B cell (primary cell): ENCODE results near the gene ATG12. TPM values are rescaled to one million over a fixed set of nuclear protein-coding genes. Genes with fewer than 3 reads are reported as not detected.

Experiments used
- ATAC-seq: fragments of 200-7000 bp; cut with Tn5 transposase; one replicate; pipeline ENCODE4 v1.10.0; 2021; ENCODE audit warnings: low read depth, mild to moderate bottlenecking, moderate number of reproducible peaks, moderate library complexity
- CTCF ChIA-PET: fragments of 350-600 bp; sonication (Branson Sonifier 250); formaldehyde crosslinking; loops from one replicate; lab custom pipeline; 2021; ENCODE audit warnings: antibody characterized with exemption, inconsistent platforms; lab: Charles Lee
- POLR2A ChIA-PET: fragments of 350-600 bp; sonication (Branson Sonifier 250); formaldehyde crosslinking; loops from one replicate; lab custom pipeline; 2021; ENCODE audit warnings: antibody characterized with exemption; lab: Charles Lee
- DNase-seq: peaks from one replicate; pipeline ENCODE4 v3.0.0; 2013
- H2AFZ ChIP-seq: 2 replicates; pipeline ENCODE4 v1.6.1; 2012; ENCODE audit warnings: mild to moderate bottlenecking, low read depth, low read length; ENCODE audit not compliant: insufficient read depth, poor library complexity, severe bottlenecking
- H3K27ac ChIP-seq, 2 donors: 1 replicate in 1 of 2; 2 replicates in 1 of 2; pipeline ENCODE4 v1.5.1; 2012 to 2013; ENCODE audit warnings: low read length in 2 of 2, mild to moderate bottlenecking in 2 of 2, moderate library complexity in 1 of 2
- H3K27me3 ChIP-seq, 4 experiments: fragments of 200-600 bp in 1 of 4; sonication (generic) in 1 of 4; replicated peaks in 1 of 4; 1 replicate in 2 of 4; 2 replicates in 2 of 4; pipeline versions ENCODE4 v1.6.1 to v1.7.0; 2013 to 2016; ENCODE audit warnings: low read length in 3 of 4, mild to moderate bottlenecking in 2 of 4, mixed read lengths in 1 of 4, moderate library complexity in 1 of 4; ENCODE audit not compliant: insufficient read depth in 4 of 4, control insufficient read depth in 3 of 4; ENCODE audit errors: control extremely low read depth in 1 of 4
- H3K36me3 ChIP-seq, 2 experiments: replicated peaks in 1 of 2; 1 replicate in 1 of 2; 2 replicates in 1 of 2; pipeline versions ENCODE4 v1.6.1 to v1.7.1; 2013; ENCODE audit warnings: low read length in 1 of 2; ENCODE audit not compliant: insufficient read depth in 2 of 2, control insufficient read depth in 1 of 2; ENCODE audit errors: control extremely low read depth in 1 of 2, extremely low read depth in 1 of 2
- H3K4me1 ChIP-seq, 2 donors: fragments of 200-600 bp in 1 of 2; sonication (generic) in 1 of 2; 1 replicate in 1 of 2; 2 replicates in 1 of 2; pipeline versions ENCODE4 v1.5.1 to v1.6.1; 2013 to 2017; ENCODE audit warnings: low read length in 2 of 2; ENCODE audit not compliant: control insufficient read depth in 2 of 2, insufficient read depth in 2 of 2
- H3K4me2 ChIP-seq: replicated peaks from 2 replicates; pipeline ENCODE3; 2012; ENCODE audit warnings: mild to moderate bottlenecking, low read depth, low read length; ENCODE audit not compliant: poor library complexity, severe bottlenecking
- H3K4me3 ChIP-seq, 5 experiments: fragments of 200-600 bp in 1 of 5; sonication (generic) in 1 of 5; 1 replicate in 3 of 5; 2 replicates in 2 of 5; pipeline versions ENCODE4 v1.5.1 to v1.7.0; 2011 to 2016; ENCODE audit warnings: low read length in 4 of 5, mild to moderate bottlenecking in 4 of 5, low read depth in 2 of 5, control low read depth in 1 of 5, moderate library complexity in 1 of 5; ENCODE audit not compliant: insufficient read depth in 1 of 5; ENCODE audit errors: control extremely low read depth in 1 of 5, extremely low read depth in 1 of 5
- H3K79me2 ChIP-seq: fragments of 200-600 bp; sonication (generic); one replicate; pipeline ENCODE4 v1.6.0; 2016; ENCODE audit warnings: low read length; ENCODE audit not compliant: control insufficient read depth, insufficient read depth
- H3K9ac ChIP-seq: fragments of 200-600 bp; sonication (generic); 2 replicates; pipeline ENCODE4 v1.6.1; 2017; ENCODE audit warnings: mild to moderate bottlenecking, low read length, moderate library complexity
- H3K9me3 ChIP-seq, 3 donors: one replicate each; pipeline versions ENCODE4 v1.6.1 to v1.7.1; 2013; ENCODE audit warnings: low read length in 2 of 3; ENCODE audit not compliant: control insufficient read depth in 2 of 3, insufficient read depth in 1 of 3; ENCODE audit errors: control extremely low read depth in 1 of 3
- H4K20me1 ChIP-seq: 2 replicates; pipeline ENCODE4 v1.6.0; 2012; ENCODE audit warnings: mild to moderate bottlenecking, low read length; ENCODE audit not compliant: insufficient read depth, control insufficient read depth, poor library complexity, severe bottlenecking
- H3K27ac Mint-ChIP-seq: one replicate; pipeline ENCODE4 v1.8.0; 2021; ENCODE audit warnings: mixed read lengths
- H3K27me3 Mint-ChIP-seq: one replicate; pipeline ENCODE4 v1.8.0; 2021; ENCODE audit warnings: mixed read lengths
- H3K4me1 Mint-ChIP-seq: one replicate; pipeline ENCODE4 v1.8.0; 2021; ENCODE audit warnings: mixed read lengths
- H3K4me3 Mint-ChIP-seq: one replicate; pipeline ENCODE4 v1.8.0; 2021; ENCODE audit warnings: mixed read lengths
- H3K9me3 Mint-ChIP-seq: one replicate; pipeline ENCODE4 v1.8.0; 2022; ENCODE audit warnings: mixed read lengths; ENCODE audit not compliant: insufficient read depth
- EZH2 ChIP-seq: IDR thresholded peaks from 2 replicates; pipeline ENCODE4 v1.6.1; 2012; ENCODE audit warnings: borderline replicate concordance, low read depth, mild to moderate bottlenecking, moderate library complexity, low read length; ENCODE audit not compliant: insufficient read depth, poor library complexity, severe bottlenecking
- WGBS: methylation state at CpG from one replicate; pipeline ENCODE4 v1.1.5; 2013; ENCODE audit warnings: missing lambda C conversion rate; ENCODE audit not compliant: insufficient coverage; 5-methylcytosine and 5-hydroxymethylcytosine counted together
- intact Hi-C: fragments of 100-400 bp; cut with micrococcal nuclease; formaldehyde crosslinking; loops from one replicate; pipeline ENCODE4 v1.10.0; 2022
- polyA plus RNA-seq: library from polyadenylated mRNA; depleted of rRNA; stranded (reverse); fragments of >200 nt; gene quantifications from 2 replicates; pipeline ENCODE4 v1.2.3, GENCODE V29; 2012
- total RNA-seq, 2 donors: library from RNA; stranded (reverse); fragments of 120-200 nt in 1 of 2; gene quantifications; 1 replicate in 1 of 2; 2 replicates in 1 of 2; pipeline versions ENCODE4 v1.2.3 to v1.2.4, GENCODE V29; 2013 to 2022
- TF ChIP-seq, protein P1 (sequence below): fragments of 200-600 bp; IDR thresholded peaks from one replicate; pipeline ENCODE4 v1.8.0; 2022; ENCODE audit warnings: antibody characterized with exemption, mild to moderate bottlenecking

ATG12 gene
- total and polyA plus RNA-seq, 2 donors (not counting 1 experiment from before 2014, with no cell fraction given), result 60.8 to 97.5 TPM

GRCh38 chr5:115817386-115817785 lies 24.0 kb downstream of the ATG12 start:
- H3K4me3 Mint-ChIP-seq, result no peak overlapping the region
- H3K27me3 Mint-ChIP-seq, result peaks cover 68% of the 10 kb centered on the region
- H4K20me1 ChIP-seq, result no peaks in the 10 kb centered on the region
- H3K36me3 ChIP-seq, result no peaks in the 10 kb centered on the region
- H3K9ac ChIP-seq, result no peak overlapping the region
- peaks cover 0 to 12% (median 0%) of the 10 kb centered on the region in 3 donors for H3K9me3 ChIP-seq
- peaks cover 18% of the 10 kb centered on the region for H3K4me1 Mint-ChIP-seq
- no CpG with 5 or more reads among the region's 7 CpGs for WGBS
- DNase-seq (no peak), ATAC-seq (no peak)
- ChIA-PET CTCF (interaction anchor here (1.3 kb wide), 1 partner anchor 10 kb away, joined by 4 read pairs; no protein-coding TSS in a partner anchor), POLR2A (no interaction called here)
- no peak overlapping the region for H2AFZ ChIP-seq
- no peak for TF ChIP-seq EZH2
- TF ChIP-seq, protein P1, sequence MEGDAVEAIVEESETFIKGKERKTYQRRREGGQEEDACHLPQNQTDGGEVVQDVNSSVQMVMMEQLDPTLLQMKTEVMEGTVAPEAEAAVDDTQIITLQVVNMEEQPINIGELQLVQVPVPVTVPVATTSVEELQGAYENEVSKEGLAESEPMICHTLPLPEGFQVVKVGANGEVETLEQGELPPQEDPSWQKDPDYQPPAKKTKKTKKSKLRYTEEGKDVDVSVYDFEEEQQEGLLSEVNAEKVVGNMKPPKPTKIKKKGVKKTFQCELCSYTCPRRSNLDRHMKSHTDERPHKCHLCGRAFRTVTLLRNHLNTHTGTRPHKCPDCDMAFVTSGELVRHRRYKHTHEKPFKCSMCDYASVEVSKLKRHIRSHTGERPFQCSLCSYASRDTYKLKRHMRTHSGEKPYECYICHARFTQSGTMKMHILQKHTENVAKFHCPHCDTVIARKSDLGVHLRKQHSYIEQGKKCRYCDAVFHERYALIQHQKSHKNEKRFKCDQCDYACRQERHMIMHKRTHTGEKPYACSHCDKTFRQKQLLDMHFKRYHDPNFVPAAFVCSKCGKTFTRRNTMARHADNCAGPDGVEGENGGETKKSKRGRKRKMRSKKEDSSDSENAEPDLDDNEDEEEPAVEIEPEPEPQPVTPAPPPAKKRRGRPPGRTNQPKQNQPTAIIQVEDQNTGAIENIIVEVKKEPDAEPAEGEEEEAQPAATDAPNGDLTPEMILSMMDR, result no peak
- no peak overlapping the region for H3K27ac Mint-ChIP-seq
- peaks cover 0 to 48% (median 31%) of the 10 kb centered on the region in 4 experiments for H3K27me3 ChIP-seq
- H3K4me2 ChIP-seq, result no peak overlapping the region
- peaks cover 19 to 22% of the 10 kb centered on the region in 2 donors for H3K4me1 ChIP-seq
- H3K27ac ChIP-seq, result no peak overlapping the region
- no peak overlapping the region for H3K4me3 ChIP-seq
- intact Hi-C loops, result no loop called here
- no peaks in the 10 kb centered on the region for H3K9me3 Mint-ChIP-seq
- H3K79me2 ChIP-seq, result no peaks in the 10 kb centered on the region

- Histone ChIP-seq H3K9ac (peak within 1 kb of the TSS; percentile 56), H4K20me1 (no peaks in the 10 kb centered on the region), H3K9me3 (peaks cover 0 to 12% (median 0%) of the 10 kb centered on the region in 3 donors), H3K36me3 (no peaks in the 10 kb centered on the region), H3K27ac (no peak within 1 kb of the TSS), H3K4me3 (peak within 1 kb of the TSS in 4 of 5 experiments; percentile 23 to 50 (median 41)), H2AFZ (peak within 1 kb of the TSS; percentile 72), H3K27me3 (peaks cover 0 to 46% (median 32%) of the 10 kb centered on the region in 4 experiments), H3K4me1 (peaks cover 19 to 22% of the 10 kb centered on the region in 2 donors), H3K4me2 (peak within 1 kb of the TSS; percentile 81), H3K79me2 (no peaks in the 10 kb centered on the region)
- intact Hi-C loops, result no loop called here
- Mint-ChIP-seq H3K4me1 (peaks cover 18% of the 10 kb centered on the region), H3K27ac (no peak within 1 kb of the TSS), H3K9me3 (no peaks in the 10 kb centered on the region), H3K27me3 (peaks cover 73% of the 10 kb centered on the region), H3K4me3 (peak within 1 kb of the TSS; percentile 84)
- ChIA-PET CTCF (no interaction called here), POLR2A (no interaction called here)
- TF ChIP-seq EZH2, result peak; percentile 41
- TF ChIP-seq, protein P1, result no peak
- 3% methylated on average over 60 of the region's 69 CpGs for WGBS
- peak; percentile 28 for ATAC-seq
- peak; percentile 52 for DNase-seq
These were observed 24.9 kb downstream of the ATG12 start, which contains the start of gene CDO1 for GRCh38 chr5:115816226-115817081. Gene CDO1, minus strand, starts transcription at chr5:115816659. Its CDS starts 262 bp downstream, at chr5:115816397.
